Activated T-helper 1 cell treated with Interleukin-2 at 50 U/mL for 16 hours (primary cell): Measurements from ENCODE around the gene FGGY.

Source experiments
- DNase-seq: peaks from one replicate; pipeline ENCODE4 v3.0.0-alpha.2; 2020; ENCODE audit warnings: low read depth

Gene FGGY

DNA sequence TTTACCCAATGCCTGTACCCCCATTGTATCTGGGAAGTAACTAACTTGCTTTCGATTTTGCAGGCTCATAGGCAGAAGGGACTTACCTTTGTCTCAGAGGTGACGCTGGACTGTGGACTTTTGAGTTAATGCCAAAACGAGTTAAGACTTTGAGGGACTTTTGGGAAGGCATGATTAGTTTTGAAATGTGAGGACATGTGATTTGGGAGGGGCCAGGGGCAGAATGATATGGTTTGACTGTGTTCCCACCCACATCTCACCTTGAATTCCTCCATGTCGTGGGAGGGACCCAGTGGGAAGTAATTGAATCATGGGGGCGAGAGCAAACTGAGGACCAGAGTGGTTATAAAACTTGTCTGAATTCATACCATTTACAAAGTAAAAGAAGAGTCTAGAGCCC is 440.7 kb downstream of the FGGY start:
- DNase-seq, result no peak

DNA sequence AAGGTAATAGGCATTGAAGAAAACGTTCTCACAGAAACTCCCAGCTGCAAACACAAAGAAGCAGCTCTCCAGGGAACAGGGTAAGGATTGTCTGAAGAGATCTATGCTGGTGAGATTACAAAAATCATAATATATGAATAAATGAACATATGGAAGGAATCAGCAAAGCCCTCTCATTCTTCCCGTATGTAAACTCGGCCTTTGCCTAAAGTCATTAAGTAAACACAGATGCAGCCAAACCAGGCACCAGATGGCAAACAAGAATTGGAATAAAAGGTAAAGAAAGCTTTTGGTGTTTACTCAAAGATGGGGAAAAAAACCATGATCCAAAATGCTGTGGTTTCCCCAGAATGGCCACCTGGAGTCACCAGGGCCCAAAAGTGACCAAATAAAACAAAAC is 441.3 kb downstream of the FGGY start:
- no peak for DNase-seq

DNA sequence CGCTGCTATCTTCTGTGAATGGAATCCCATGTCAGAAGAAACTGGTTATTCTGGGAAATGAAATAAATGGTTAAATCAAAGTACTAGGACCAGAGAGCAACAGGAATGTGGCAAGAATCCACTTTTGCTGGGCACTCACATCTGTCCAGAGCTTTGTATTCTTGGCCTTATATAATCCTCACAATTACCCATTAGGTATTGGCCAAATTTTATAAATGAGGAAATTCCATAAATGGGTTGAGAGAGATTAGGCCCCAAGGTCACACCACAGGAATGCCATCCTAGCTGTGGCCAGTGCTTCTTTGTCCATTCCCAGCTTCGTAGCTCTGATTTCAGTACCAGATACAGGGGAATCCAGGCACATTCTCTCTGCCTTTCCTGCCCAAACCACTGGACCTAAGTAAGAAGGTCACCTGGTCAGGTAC is 441.7 kb downstream of the FGGY start:
- DNase-seq, result no peak

DNA sequence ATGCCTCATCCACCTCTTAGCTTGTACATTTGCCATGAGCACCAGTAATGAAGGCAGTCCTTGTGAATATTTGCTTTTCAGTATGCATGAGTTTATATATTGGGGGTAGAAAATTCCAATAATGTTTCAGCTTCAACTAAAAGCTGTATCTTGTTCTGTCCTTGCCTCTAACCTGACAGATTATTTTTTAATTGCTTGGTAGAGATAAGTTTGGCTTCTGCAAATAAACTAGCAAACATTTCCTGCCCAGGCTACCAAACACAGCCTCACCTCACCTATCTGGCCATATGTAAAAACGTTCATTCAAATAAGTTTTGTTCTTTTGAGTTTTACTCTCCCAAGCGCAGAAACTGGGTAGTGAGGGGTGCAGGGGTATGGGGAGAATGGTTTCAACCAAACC is 442.2 kb downstream of the FGGY start:
- no peak for DNase-seq

GRCh38 chr1:59742526-59742925 is 445.6 kb downstream of the FGGY start:
- DNase-seq, result no peak

GRCh38 chr1:59743324-59744091 is 446.6 kb downstream of the FGGY start:
- no peak for DNase-seq

DNA sequence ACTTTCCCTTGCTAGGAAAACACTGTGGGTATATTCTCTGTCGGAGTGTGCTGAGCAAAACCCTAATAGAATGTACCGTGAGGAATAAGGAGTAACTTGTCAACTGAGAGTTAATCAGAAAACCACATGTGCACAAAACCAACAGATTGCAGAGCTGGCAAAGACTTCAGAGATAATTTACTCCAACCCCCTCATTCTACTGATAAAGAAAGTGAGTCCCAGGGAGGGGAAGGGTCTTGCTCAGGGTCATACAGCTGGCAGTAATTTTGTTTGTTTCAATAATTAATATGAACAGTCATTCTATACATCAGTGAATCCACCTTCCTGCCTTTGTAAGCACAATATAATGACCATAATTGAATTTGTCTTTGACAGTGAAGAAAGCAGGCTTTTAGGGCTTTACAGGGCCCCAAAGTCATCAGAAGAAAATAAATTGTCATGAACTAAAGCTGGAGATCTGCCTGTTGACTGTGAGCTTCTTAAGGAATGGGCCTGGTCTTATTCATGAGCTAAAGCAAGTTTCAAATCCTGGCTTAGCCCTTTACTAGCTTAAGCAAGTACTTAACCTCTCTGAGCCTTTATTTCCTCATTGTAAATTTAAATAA is 450.6 kb downstream of the FGGY start:
- DNase-seq, result no peak

DNA sequence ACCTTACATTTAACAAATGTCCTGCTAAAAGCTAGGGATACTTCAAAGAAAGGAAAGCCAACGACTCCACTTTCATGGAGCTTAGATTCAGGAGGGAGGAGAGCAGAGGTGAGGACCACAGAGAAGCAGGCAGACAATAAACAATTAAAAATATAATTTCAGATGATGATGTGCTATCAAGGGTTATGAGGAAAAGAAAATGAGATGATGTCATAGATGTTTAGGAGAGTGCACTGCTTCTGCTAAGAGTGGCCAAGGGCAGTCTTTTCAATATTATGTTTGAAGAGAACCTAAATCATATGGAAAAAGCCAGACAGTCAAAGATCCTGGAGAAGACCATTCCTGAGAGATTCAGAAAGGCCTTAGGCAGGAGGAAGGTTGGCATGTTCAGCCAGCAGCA is 451.2 kb downstream of the FGGY start:
- DNase-seq, result no peak

DNA sequence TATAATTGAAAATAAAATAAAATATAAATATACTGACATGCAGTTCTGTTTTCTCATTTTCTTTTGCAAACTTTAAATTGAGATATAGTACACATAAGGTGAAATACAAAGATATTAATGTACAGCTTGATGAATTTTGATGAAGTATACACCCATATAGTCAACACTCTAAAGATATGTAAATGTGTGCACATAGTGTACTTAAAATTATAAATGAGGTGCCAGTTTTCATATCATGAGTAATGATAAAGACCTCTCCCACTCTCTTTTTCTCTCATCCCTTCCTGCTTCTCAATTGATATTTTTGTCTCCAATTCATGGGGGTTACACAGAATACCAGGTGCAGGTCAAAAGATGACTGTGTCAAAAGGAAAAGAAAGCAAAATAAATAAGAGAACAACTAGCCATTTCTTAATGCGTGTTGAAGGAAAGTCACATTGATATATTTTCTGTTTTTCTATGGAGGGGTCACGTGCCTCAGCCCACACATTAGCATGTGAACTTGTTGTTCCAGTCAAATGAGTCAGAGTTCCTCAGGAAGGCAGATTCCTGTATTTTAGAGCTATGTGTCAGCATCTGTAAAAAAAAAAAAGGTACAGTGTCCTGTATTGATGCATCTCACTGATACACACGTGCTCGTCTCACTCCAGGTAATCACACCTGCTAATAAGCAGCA is 453.6 kb downstream of the FGGY start:
- no peak for DNase-seq

DNA sequence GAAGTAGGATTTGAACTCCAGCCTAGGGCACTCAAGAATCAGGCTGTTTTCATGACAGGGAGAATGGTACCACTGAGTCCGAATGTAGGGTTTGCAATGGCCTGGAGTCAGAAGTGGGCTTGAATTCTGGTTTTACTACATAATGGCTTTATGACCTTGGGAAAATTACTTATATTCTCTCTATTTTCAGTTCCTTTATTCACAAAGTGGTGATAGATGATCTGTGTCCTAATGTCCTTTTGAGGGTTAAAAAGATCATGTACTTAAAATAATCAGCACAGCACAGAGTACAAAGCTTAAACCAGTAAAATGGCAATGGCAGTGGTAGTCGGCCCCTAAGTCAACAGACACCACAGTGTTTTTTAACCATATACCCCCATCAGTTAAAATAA is 454.1 kb downstream of the FGGY start:
- DNase-seq, result no peak

- DNase-seq, result no peak
Measured at GRCh38 chr1:59751801-59752200, 454.9 kb downstream of the FGGY start.

DNA sequence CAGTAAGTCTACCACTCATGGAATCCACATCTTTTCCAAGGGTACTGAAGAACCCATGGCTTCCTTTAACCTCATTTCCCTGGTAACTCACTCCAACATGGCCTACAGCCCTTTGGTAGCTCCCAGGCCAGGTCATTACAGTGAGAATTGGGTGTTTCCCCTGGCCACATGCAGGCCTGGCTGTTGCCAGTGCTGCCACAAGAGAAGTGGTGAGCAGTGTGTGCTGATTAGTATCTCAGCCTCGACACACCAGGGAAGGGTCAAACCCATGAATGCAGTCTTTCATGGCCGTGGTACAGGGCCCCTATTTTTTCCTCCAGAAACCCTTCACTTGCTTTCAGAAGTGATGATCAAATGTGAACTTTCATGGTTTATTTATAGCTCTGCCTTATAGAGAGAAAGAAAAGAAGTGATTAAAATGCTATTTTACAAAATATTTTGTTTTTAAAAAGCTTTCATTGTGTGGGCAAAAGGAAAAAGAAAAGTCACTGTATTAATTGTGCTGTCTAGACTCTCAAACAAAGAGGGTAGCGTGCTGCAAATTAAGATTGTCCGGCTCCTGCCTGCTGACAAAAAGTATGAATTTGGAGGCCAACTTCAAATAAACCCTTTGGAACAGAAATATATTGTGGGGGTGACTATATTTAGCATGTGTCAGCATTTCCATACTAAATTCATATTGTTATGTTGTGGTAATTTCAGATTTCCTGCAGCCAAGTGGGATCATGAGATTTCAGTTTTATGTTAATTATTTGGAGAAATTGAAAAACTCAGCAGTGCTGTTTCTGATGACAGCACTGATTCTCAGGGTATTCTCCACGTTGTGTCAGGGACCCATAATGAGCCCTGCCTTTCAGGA is 455.9 kb downstream of the FGGY start:
- no peak for DNase-seq

GRCh38 chr1:59755069-59755685 is 458.3 kb downstream of the FGGY start:
- no peak for DNase-seq

DNA sequence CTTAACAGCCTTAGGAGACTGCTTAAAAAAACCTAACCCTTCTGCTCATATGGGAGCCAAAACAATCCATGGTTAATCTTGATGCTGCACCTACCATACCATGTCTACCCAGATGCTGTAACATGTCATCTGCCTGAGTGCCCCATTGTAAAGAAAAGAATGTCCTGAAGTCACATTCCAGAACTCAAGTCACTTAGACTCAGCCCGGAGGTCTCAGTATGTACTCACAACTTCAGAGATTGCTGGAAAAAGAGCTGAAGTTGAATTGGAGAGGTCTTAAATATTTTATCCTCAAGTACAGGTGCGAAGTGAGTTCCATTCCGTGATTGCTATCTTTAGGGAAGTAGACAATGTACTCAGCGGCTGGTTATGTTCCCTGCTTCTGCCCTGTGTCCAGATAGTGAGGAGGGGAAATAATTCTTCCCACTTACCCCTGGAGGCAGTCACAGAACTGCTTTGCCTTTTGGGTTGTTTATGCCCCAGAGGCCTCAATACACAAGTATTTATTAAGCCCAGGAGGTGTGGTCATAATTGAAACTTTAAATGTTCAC is 460.4 kb downstream of the FGGY start:
- DNase-seq, result no peak

- peak; percentile 48 for DNase-seq
Measured at GRCh38 chr1:59759156-59759925, 462.4 kb downstream of the FGGY start.

GRCh38 chr1:59761443-59761842 is 464.5 kb downstream of the FGGY start:
- DNase-seq, result no peak

- DNase-seq, result no peak
Measured at GRCh38 chr1:59763418-59763817, 466.5 kb downstream of the FGGY start.

GRCh38 chr1:59765011-59765730 is 468.3 kb downstream of the FGGY start:
- DNase-seq, result no peak

DNA sequence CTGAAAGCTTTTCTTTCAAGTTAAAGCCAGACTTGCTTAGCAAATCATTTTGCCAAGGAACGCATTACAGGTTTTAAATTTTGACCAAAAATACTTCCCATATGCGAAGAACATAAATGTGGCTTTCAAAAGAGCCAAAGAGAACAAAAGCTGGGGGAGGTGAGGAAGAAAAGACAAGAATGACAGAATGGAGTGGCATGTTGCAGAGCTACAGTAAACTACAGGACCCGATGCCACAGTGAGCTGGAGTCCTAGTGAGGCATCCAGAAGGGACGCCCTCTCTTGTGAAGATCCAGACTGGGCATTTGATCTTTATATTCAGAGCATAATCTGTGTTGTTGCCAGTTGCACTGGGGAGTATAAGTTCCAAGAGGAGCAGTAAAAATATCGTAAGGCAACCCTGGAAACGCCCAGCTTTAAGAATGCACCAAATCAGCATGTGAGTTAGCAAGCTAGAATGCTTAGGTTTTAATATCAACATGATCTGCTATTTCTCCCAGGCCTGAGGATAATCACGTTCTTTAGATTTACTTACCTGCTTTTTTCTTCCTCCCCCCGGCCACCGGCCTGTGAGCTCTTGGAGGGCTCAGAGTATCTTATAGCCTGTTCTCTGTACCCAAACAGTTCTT is 469.4 kb downstream of the FGGY start:
- DNase-seq, result no peak

- no peak for DNase-seq
Measured at GRCh38 chr1:59767119-59767518, 470.2 kb downstream of the FGGY start.
